ENCODE measurements around the gene GDF10.
A peak's percentile ranks its signal among the peaks of the same experiment; 100 is the strongest.

The GDF10 gene

GRCh38 chr10:47294501-47294900 is 5.5 kb upstream of the GDF10 start:
- no peak for DNase-seq (ENCODE audit: low read depth)

GRCh38 chr10:47295411-47295810 is 4.6 kb upstream of the GDF10 start:
- DNase-seq (ENCODE audit: low read depth) = no peak

- no peak for DNase-seq (ENCODE audit: low read depth)
Measured at GRCh38 chr10:47296156-47296894, 3.7 kb upstream of the GDF10 start.

- DNase-seq (ENCODE audit: low read depth) = no peak
Measured at GRCh38 chr10:47296941-47297340, 3.1 kb upstream of the GDF10 start.

GRCh38 chr10:47297866-47298540 is 2.0 kb upstream of the GDF10 start:
- DNase-seq (ENCODE audit: low read depth) = no peak

GRCh38 chr10:47298715-47299114 is 1.3 kb upstream of the GDF10 start:
- DNase-seq (ENCODE audit: low read depth) = no peak

GRCh38 chr10:47300429-47300931 is 483 bp downstream of the GDF10 start:
- DNase-seq (ENCODE audit: low read depth) = no peak

- no peak for DNase-seq (ENCODE audit: low read depth)
Measured at GRCh38 chr10:47301833-47302232, 1.8 kb downstream of the GDF10 start.

- DNase-seq (ENCODE audit: low read depth) = no peak
Measured at GRCh38 chr10:47303105-47303504, 3.1 kb downstream of the GDF10 start.

- DNase-seq (ENCODE audit: low read depth) = no peak
Measured at GRCh38 chr10:47303866-47304265, 3.9 kb downstream of the GDF10 start.

- DNase-seq (ENCODE audit: low read depth) = no peak
Measured at GRCh38 chr10:47305566-47305965, 5.6 kb downstream of the GDF10 start.

- no peak for DNase-seq (ENCODE audit: low read depth)
Measured at GRCh38 chr10:47306387-47307210, 6.6 kb downstream of the GDF10 start.

- no peak for DNase-seq (ENCODE audit: low read depth)
Measured at GRCh38 chr10:47307381-47307780, 7.4 kb downstream of the GDF10 start.

- DNase-seq (ENCODE audit: low read depth) = no peak
Measured at GRCh38 chr10:47308775-47309174, 8.8 kb downstream of the GDF10 start.

GRCh38 chr10:47309408-47310089 is 9.6 kb downstream of the GDF10 start:
- DNase-seq (ENCODE audit: low read depth) = no peak

GRCh38 chr10:47310090-47310505 is 10.1 kb downstream of the GDF10 start:
- no peak for DNase-seq (ENCODE audit: low read depth)

GRCh38 chr10:47311193-47311931 is 11.4 kb downstream of the GDF10 start:
- DNase-seq (ENCODE audit: low read depth) = no peak

- peak; percentile 73 for DNase-seq (ENCODE audit: low read depth)
Measured at GRCh38 chr10:47311932-47312662, 12.1 kb downstream of the GDF10 start.

- no peak for DNase-seq (ENCODE audit: low read depth)
Measured at GRCh38 chr10:47312663-47312995, 12.6 kb downstream of the GDF10 start.

GRCh38 chr10:47314416-47314970 is 14.5 kb downstream of the GDF10 start:
- no peak for DNase-seq (ENCODE audit: low read depth)
